Psoas muscle (tissue), 8 donors: ENCODE measurements around the gene KCNMB2. TPM values are rescaled to one million over a fixed set of nuclear protein-coding genes. Genes with fewer than 3 reads are reported as not detected.

Experiments used
- ATAC-seq, 4 donors: fragments of 200-7000 bp; cut with Tn5 transposase; one replicate each; pipeline ENCODE4 v1.9.1; 2020; ENCODE audit warnings: moderate library complexity in 3 of 4, mild to moderate bottlenecking in 2 of 4
- DNase-seq, 2 donors: peaks; one replicate each; pipeline ENCODE4 v3.0.0-alpha.2; 2020
- H3K27ac ChIP-seq: fragments of 200-600 bp; one replicate; pipeline ENCODE4 v1.8.0; 2022
- H3K27me3 ChIP-seq, 3 donors: fragments of 200-600 bp in 1 of 3; one replicate each; pipeline versions ENCODE4 v1.6.1 to v1.8.0; 2013 to 2022; ENCODE audit warnings: low read length in 2 of 3, mild to moderate bottlenecking in 2 of 3, moderate library complexity in 1 of 3; ENCODE audit not compliant: insufficient read depth in 3 of 3
- H3K36me3 ChIP-seq, 2 donors: fragments of 200-600 bp in 1 of 2; one replicate each; pipeline versions ENCODE4 v1.6.1 to v1.8.0; 2013 to 2022; ENCODE audit warnings: low read depth in 1 of 2, mild to moderate bottlenecking in 1 of 2, moderate library complexity in 1 of 2; ENCODE audit not compliant: insufficient read depth in 1 of 2
- H3K4me1 ChIP-seq: fragments of 200-600 bp; one replicate; pipeline ENCODE4 v1.8.0; 2022
- H3K4me3 ChIP-seq: fragments of 200-600 bp; one replicate; pipeline ENCODE4 v1.8.0; 2022; ENCODE audit warnings: mild to moderate bottlenecking
- H3K9me3 ChIP-seq: fragments of 200-600 bp; one replicate; pipeline ENCODE4 v1.8.0; 2022
- CTCF ChIP-seq: fragments of 200-600 bp; IDR thresholded peaks from one replicate; pipeline ENCODE4 v1.8.0; 2022; ENCODE audit warnings: antibody characterized with exemption
- WGBS, 3 donors: extraction: QIAGEN DNeasy Blood & Tissue Kit; methylation state at CpG; one replicate each; pipeline versions ENCODE4 v1.1.6 to v1.1.7; 2013; 5-methylcytosine and 5-hydroxymethylcytosine counted together
- intact Hi-C, 2 donors: fragments of 100-400 bp; cut with DNase I; formaldehyde crosslinking; loops; one replicate each; pipeline versions ENCODE4 v1.11.0 to v1.14.2; 2022
- polyA plus RNA-seq, 3 donors: library from polyadenylated mRNA; stranded (reverse); fragments of 200-250 nt; gene quantifications; one replicate each; pipeline ENCODE4 v1.2.3, GENCODE V29; 2013
- total RNA-seq, 4 donors: library from RNA; stranded (reverse); fragmentation: NEBNext Ultra II Directional in 2 of 4; extraction: Animal tissue kit (Norgen Biotek cat#: 25700) in 2 of 4; gene quantifications; one replicate each; pipeline versions ENCODE4 v1.2.1 to v1.2.4, GENCODE V29; 2021 to 2023
- donor health status: healthy with polysubstance abuse.
- donor health status: DM: no; HTN: no; CAD: no; lungs with moderate emphysema.
- donor health status: Bipolar disorder and iron deficiency.
- donor health status: healthy.
- donor health status: DM: yes; HTN: yes; CAD: no.
- donor health status: DM: no; HTN: no; CAD: no.
- donor health status: DM: no; HTN: no; CAD: no.
- donor health status: DM: yes; HTN: yes; CAD: no.

The KCNMB2 gene
- total and polyA plus RNA-seq, 7 donors, result not detected

DNA sequence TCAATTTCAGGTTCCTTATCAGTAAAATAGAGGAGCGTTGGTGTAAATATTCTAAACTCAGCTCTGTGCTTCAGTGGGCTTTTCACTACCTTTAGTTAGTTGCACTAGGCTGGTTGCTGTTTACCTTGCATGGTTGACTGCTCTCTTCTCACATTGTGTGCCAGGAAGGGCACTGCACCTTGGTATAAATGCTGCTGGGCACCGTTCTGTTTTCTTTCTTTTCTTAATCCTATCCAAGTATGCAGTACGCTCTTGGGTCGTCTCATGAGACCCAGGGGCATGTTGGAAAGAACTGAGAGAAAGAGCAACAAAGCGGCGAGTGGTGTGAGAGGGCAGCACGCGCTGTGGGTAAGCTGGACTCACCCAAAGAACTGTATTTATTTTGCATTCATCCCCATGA lies 22.4 kb downstream of the KCNMB2 start:
- no peak for TF ChIP-seq CTCF
- DNase-seq, result no peak
- no peaks in the 10 kb centered on the region for H3K36me3 ChIP-seq
- no peaks in the 10 kb centered on the region for H3K9me3 ChIP-seq
- no peak for ATAC-seq
- H3K4me3 ChIP-seq, result no peak overlapping the region
- WGBS, 3 donors, result 83 to 87% (median 84%) methylated on average over 8 of the region's 8 CpGs
- no peaks in the 10 kb centered on the region for H3K27me3 ChIP-seq
- no peaks in the 10 kb centered on the region for H3K4me1 ChIP-seq
- no peak overlapping the region for H3K27ac ChIP-seq
- intact Hi-C loops, result no loop called here

- H3K4me1 ChIP-seq, result no peaks in the 10 kb centered on the region
- H3K4me3 ChIP-seq, result no peak overlapping the region
- no peak for TF ChIP-seq CTCF
- H3K27ac ChIP-seq, result no peak overlapping the region
- intact Hi-C loops, result no loop called here
- no peaks in the 10 kb centered on the region for H3K9me3 ChIP-seq
- DNase-seq (no peak), ATAC-seq (no peak)
- no peaks in the 10 kb centered on the region for H3K36me3 ChIP-seq
- 59 to 89% (median 80%) methylated on average over 3 of the region's 3 CpGs for WGBS, 3 donors
- H3K27me3 ChIP-seq, result no peaks in the 10 kb centered on the region
Measured at GRCh38 chr3:178560759-178561158, 24.5 kb downstream of the KCNMB2 start.

DNA sequence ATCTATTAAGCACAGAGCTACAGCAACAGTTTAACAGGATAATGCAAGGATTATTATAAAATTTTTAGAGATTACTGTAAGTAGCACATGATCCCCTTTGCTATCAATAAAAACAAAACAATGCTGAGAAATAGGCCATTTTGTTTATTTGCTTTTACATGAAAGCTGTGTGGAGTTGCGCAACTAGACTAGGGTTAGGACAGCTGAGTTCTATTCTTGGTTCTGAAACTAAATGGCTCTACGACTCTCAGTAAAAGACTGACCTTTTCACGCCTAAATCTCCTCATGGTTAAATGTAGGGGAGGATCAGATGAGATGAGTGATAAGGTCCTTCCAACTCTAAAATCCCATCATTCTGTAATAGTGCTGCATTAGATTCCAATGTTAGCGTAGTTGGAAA lies 25.0 kb downstream of the KCNMB2 start:
- intact Hi-C loops, result no loop called here
- no peak overlapping the region for H3K27ac ChIP-seq
- ATAC-seq (peak in 2 of 4 donors; percentile 49 to 58), DNase-seq (no peak)
- 36 to 53% (median 47%) methylated on average over 4 of the region's 4 CpGs for WGBS, 3 donors
- no peaks in the 10 kb centered on the region for H3K27me3 ChIP-seq
- no peaks in the 10 kb centered on the region for H3K9me3 ChIP-seq
- no peaks in the 10 kb centered on the region for H3K36me3 ChIP-seq
- no peak overlapping the region for H3K4me3 ChIP-seq
- H3K4me1 ChIP-seq, result no peaks in the 10 kb centered on the region
- no peak for TF ChIP-seq CTCF

GRCh38 chr3:178562143-178562946 lies 26.1 kb downstream of the KCNMB2 start:
- peak in 1 of 4 donors; percentile 30 for ATAC-seq
- intact Hi-C loops, result no loop called here
- 71 to 74% (median 74%) methylated on average over 4 of the region's 4 CpGs for WGBS, 3 donors
- Histone ChIP-seq H3K27ac (no peak overlapping the region), H3K36me3 (no peaks in the 10 kb centered on the region), H3K9me3 (no peaks in the 10 kb centered on the region), H3K4me3 (no peak overlapping the region), H3K27me3 (no peaks in the 10 kb centered on the region), H3K4me1 (no peaks in the 10 kb centered on the region)
- DNase-seq, result no peak
- no peak for TF ChIP-seq CTCF

- Histone ChIP-seq H3K9me3 (no peaks in the 10 kb centered on the region), H3K4me1 (no peaks in the 10 kb centered on the region), H3K27ac (no peak overlapping the region), H3K4me3 (no peak overlapping the region), H3K27me3 (no peaks in the 10 kb centered on the region), H3K36me3 (no peaks in the 10 kb centered on the region)
- DNase-seq (no peak), ATAC-seq (no peak)
- 56 to 68% (median 61%) methylated on average over 1 of the region's 1 CpG for WGBS, 3 donors
- intact Hi-C loops, result no loop called here
- TF ChIP-seq CTCF, result no peak
Measured at GRCh38 chr3:178562947-178563232, 26.7 kb downstream of the KCNMB2 start.
